ENCODE data around the gene GNAL. TPM values are rescaled to one million over a fixed set of nuclear protein-coding genes. Genes with fewer than 3 reads are reported as not detected.

GNAL gene
- total RNA-seq, 1 experiment from 2014 or later, result 24.0 TPM

GRCh38 chr18:11859903-11860407 is 170.9 kb downstream of the GNAL start:
- H3K79me2 ChIP-seq (ENCODE audit: insufficient read depth, low read length), result no peaks in the 10 kb centered on the region
- no peak overlapping the region for H3K23ac ChIP-seq (ENCODE audit: insufficient read length, low read depth, low read length)
- no peak for DNase-seq
- H3K27me3 ChIP-seq (ENCODE audit: insufficient read depth, low read length), result no peaks in the 10 kb centered on the region
- H4K5ac ChIP-seq (ENCODE audit: insufficient read length, low read depth, low read length), result no peak overlapping the region
- no CpG with 5 or more reads among the region's 4 CpGs for WGBS (ENCODE audit: extremely low coverage, insufficient read length, low lambda C conversion rate)
- Mint-ChIP-seq H3K4me3 (no peak overlapping the region), H3K27ac (peak overlapping the region in 1 of 3 experiments; percentile 78; a peak in 1 of 7 replicates), H3K4me1 (peaks cover 28 to 30% of the 10 kb centered on the region in 2 experiments), H3K36me3 (ENCODE audit: insufficient read depth in 1 of 3, low read depth in 3 of 3) (peaks cover 0 to 3% (median 1%) of the 10 kb centered on the region in 3 experiments; a peak in 4 of 7 replicates), H3K9me3 (no peaks in the 10 kb centered on the region), H3K27me3 (ENCODE audit: low read depth) (no peaks in the 10 kb centered on the region)
- H4K20me1 ChIP-seq (ENCODE audit: control insufficient read depth, insufficient read depth, insufficient read length), result no peaks in the 10 kb centered on the region
- TF ChIP-seq CTCF (conservative IDR thresholded peaks at IDR 0.05), result peak; percentile 39; the same call in 1 of the 3 replicates
- H2BK12ac ChIP-seq (ENCODE audit: insufficient read length, low read depth, low read length), result no peak overlapping the region
- H2BK20ac ChIP-seq (ENCODE audit: low read depth, low read length, poor library complexity, severe bottlenecking), result no peak overlapping the region
- H3K18ac ChIP-seq (ENCODE audit: insufficient read length, low read depth, low read length), result no peak overlapping the region
- no peak overlapping the region for H4K8ac ChIP-seq (replicated peaks; ENCODE audit: insufficient read length, low read depth, low read length)
- H3K79me1 ChIP-seq (ENCODE audit: insufficient read depth, low read depth, low read length, poor library complexity, severe bottlenecking), result no peaks in the 10 kb centered on the region
- no peak overlapping the region for H2AK5ac ChIP-seq (ENCODE audit: insufficient read length, low read length)
- no peak overlapping the region for H2BK120ac ChIP-seq (ENCODE audit: low read depth, low read length, poor library complexity, severe bottlenecking)
- no peak overlapping the region for H4K91ac ChIP-seq (ENCODE audit: insufficient read length, low read depth, low read length)
- H3K4ac ChIP-seq (ENCODE audit: low read depth, low read length), result no peak overlapping the region
- H3K9me3 ChIP-seq (ENCODE audit: control insufficient read depth, low read depth, low read length), result no peaks in the 10 kb centered on the region
- H2BK15ac ChIP-seq (ENCODE audit: low read depth, low read length), result no peak overlapping the region
- no peak overlapping the region for H2AFZ ChIP-seq (ENCODE audit: low read length)
- H3K56ac ChIP-seq (ENCODE audit: insufficient read length, low read depth, low read length), result no peak overlapping the region
- no peak overlapping the region for H2BK5ac ChIP-seq (ENCODE audit: insufficient read length, low read length)
- H3K4me1 ChIP-seq (ENCODE audit: insufficient read depth, low read length), result peaks cover 5% of the 10 kb centered on the region; the same call in 1 of the 2 replicates
- H3K4me2 ChIP-seq (ENCODE audit: insufficient read depth, insufficient read length, low read length), result no peak overlapping the region
- no peaks in the 10 kb centered on the region for H3K23me2 ChIP-seq (ENCODE audit: insufficient read length, low read depth, low read length, poor library complexity, severe bottlenecking)
- H3K27ac ChIP-seq (ENCODE audit: insufficient read length, low read depth, low read length), result no peak overlapping the region
- no peak overlapping the region for H3T11ph ChIP-seq (ENCODE audit: low read length)
- H3K14ac ChIP-seq (ENCODE audit: insufficient read depth, low read length), result no peak overlapping the region
- H3K9ac ChIP-seq (ENCODE audit: extremely low read depth, insufficient read length, low read length), result no peak overlapping the region
